ENCODE data around the gene SELPLG.

GRCh38 chr12:108638141-108638827 is 4.6 kb upstream of the SELPLG start:
- TF ChIP-seq CTCF (IDR thresholded peaks at IDR 0.05; ENCODE audit: insufficient read depth, low read depth, low read length) (no peak), EZH2 (IDR thresholded peaks at IDR 0.05; ENCODE audit: insufficient read depth, low read length) (no peak)

All from astrocyte (in vitro differentiated cells and primary cell).